Measurements from ENCODE around the gene MYO1E. TPM values are rescaled to one million over a fixed set of nuclear protein-coding genes. Genes with fewer than 3 reads are reported as not detected.

Gene MYO1E
- total RNA-seq, 1 donor from 2014 or later = 84.6 TPM

DNA sequence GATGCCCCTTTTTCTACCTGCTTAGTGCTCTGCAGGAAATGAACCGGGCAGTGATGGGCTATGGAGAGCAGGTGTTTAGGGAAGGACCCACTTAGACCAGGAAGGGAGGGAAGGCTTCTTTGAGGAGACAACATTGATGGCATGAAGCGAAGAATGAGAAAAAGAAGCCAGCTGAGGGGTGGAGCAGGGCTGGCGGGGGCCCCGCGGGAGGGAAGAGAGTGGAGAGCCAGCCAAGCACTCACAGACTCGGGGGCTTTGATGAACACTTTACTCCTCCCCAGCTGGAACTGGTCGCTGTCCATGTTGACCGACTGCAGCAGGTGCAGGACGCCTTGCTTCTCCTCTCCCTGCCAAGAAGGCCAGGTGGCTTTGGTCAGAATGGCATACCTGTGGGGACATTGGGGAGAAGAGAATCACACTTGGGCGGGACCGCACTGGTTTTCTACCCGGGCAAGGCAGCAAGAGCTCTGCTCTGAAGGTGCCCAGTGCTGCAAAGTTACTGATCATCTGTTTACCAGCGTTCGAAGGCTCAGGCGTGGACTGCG is 194.4 kb downstream of the MYO1E start:
- Mint-ChIP-seq H3K9me3 (ENCODE audit: unreplicated experiment) (peaks cover 4% of the 10 kb centered on the region), H3K4me1 (ENCODE audit: unreplicated experiment) (peaks cover 14% of the 10 kb centered on the region), H3K4me3 (ENCODE audit: unreplicated experiment) (no peak overlapping the region), H3K27ac (ENCODE audit: unreplicated experiment) (no peak overlapping the region), H3K36me3 (ENCODE audit: unreplicated experiment) (peaks cover 45% of the 10 kb centered on the region), H3K27me3 (ENCODE audit: unreplicated experiment) (no peaks in the 10 kb centered on the region)
- TF ChIP-seq, protein P1, sequence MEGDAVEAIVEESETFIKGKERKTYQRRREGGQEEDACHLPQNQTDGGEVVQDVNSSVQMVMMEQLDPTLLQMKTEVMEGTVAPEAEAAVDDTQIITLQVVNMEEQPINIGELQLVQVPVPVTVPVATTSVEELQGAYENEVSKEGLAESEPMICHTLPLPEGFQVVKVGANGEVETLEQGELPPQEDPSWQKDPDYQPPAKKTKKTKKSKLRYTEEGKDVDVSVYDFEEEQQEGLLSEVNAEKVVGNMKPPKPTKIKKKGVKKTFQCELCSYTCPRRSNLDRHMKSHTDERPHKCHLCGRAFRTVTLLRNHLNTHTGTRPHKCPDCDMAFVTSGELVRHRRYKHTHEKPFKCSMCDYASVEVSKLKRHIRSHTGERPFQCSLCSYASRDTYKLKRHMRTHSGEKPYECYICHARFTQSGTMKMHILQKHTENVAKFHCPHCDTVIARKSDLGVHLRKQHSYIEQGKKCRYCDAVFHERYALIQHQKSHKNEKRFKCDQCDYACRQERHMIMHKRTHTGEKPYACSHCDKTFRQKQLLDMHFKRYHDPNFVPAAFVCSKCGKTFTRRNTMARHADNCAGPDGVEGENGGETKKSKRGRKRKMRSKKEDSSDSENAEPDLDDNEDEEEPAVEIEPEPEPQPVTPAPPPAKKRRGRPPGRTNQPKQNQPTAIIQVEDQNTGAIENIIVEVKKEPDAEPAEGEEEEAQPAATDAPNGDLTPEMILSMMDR (IDR thresholded peaks at IDR 0.05) = no peak
- no peak for DNase-seq (ENCODE audit: extremely low spot score, unreplicated experiment)

DNA sequence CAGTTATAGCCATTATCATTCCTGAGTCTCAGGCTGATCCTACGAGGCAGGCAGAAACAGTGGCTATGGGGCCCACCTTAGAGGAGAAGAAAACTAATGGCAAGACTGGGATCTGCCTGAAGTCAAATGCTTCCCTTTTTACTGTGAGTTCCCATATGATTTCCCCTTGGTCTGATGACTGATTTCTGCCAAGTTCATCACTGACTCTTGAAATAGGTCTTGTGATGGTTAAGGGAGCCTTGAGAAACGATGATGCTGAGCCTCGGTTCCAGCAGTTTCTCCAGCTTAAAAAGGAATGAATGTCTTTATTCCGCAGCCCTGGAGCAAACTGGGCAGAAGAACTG is 195.4 kb downstream of the MYO1E start:
- Mint-ChIP-seq H3K4me3 (ENCODE audit: unreplicated experiment) (no peak overlapping the region), H3K4me1 (ENCODE audit: unreplicated experiment) (peaks cover 14% of the 10 kb centered on the region), H3K9me3 (ENCODE audit: unreplicated experiment) (peaks cover 4% of the 10 kb centered on the region), H3K27me3 (ENCODE audit: unreplicated experiment) (no peaks in the 10 kb centered on the region), H3K36me3 (ENCODE audit: unreplicated experiment) (peaks cover 42% of the 10 kb centered on the region), H3K27ac (ENCODE audit: unreplicated experiment) (no peak overlapping the region)
- no peak for DNase-seq (ENCODE audit: extremely low spot score, unreplicated experiment)
- TF ChIP-seq, protein P1 (IDR thresholded peaks at IDR 0.05) = no peak

DNA sequence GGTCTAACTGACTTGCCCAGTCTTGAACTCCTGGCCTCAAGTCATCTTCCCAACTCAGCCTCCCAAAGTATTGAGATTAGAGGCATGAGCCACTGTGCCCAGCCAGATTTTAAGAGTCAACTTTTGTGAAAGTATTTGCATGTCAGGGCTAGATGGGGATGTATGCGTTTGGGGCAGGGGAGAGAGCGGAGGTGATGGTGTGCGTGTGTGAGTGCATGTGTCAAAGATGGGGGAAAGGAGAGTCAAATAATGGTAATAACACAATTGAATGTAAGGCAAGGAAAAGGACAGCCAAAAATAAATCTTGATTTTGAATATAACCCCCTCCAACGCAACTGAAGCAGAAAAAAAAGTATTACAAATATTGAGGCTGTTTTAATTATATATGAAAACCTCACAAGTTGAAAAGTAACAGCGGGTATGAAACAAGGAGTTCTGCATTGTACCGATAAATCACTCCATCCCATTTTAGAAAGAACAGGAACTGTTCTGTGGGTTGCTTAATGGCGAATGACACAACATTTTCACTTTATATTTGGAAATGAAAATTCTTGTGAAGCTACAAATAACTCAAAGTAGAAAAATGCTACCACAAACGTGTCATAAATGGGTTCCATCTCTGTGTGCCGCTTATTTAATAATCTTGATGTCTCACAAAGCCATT is 195.9 kb downstream of the MYO1E start:
- Mint-ChIP-seq H3K4me1 (ENCODE audit: unreplicated experiment) (peaks cover 14% of the 10 kb centered on the region), H3K27ac (ENCODE audit: unreplicated experiment) (no peak overlapping the region), H3K4me3 (ENCODE audit: unreplicated experiment) (no peak overlapping the region), H3K36me3 (ENCODE audit: unreplicated experiment) (peaks cover 39% of the 10 kb centered on the region), H3K27me3 (ENCODE audit: unreplicated experiment) (no peaks in the 10 kb centered on the region), H3K9me3 (ENCODE audit: unreplicated experiment) (peaks cover 4% of the 10 kb centered on the region)
- DNase-seq (ENCODE audit: extremely low spot score, unreplicated experiment) = no peak
- TF ChIP-seq, protein P1 (IDR thresholded peaks at IDR 0.05) = no peak

DNA sequence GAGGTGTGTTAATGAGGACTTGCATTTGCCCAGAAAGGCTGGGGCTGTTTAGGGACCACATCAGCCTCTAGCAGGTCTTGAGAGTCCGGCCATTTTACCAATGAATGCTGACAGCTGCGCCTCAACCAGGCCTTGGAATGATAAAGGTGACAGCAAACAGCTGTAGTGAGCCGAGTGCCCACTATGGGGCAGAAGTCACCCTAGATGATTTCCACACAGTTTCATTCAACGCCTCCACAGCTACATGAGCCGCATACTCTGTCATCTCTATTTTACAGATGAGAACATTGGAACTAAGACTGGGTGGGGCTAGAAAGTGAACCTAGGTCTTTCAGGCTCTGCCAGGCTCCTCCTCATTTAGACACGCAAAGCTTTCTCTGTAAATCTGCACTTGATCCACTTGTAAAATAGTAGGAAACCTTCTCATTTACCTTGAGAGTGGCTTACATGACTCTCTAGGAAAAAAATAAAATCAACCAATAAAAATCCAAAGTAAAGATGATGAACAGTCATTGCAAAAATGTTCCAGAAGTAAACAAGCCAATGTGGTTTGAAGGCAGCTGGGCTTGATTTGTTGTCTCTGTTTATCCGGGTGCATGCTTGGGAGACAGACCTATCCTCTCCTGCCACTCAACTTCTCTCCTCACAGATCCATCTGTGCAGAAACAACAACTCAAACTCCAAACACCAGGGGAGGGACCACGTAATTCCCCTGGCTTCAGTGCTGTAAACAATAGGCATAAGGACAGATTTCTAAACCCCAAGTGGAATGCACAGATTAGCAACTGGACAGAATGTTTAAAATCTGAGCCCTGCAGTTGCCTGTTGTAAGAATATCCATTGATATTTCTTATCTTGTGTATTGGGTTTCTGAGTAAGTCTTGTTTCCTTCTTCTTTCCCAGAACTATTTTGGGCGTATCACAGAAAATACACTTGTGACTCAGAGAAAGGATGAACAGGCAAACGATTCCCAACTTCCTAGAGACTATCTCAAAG is 197.5 kb downstream of the MYO1E start:
- Mint-ChIP-seq H3K27ac (ENCODE audit: unreplicated experiment) (peak overlapping the region; percentile 73), H3K4me3 (ENCODE audit: unreplicated experiment) (no peak overlapping the region), H3K4me1 (ENCODE audit: unreplicated experiment) (peaks cover 18% of the 10 kb centered on the region), H3K36me3 (ENCODE audit: unreplicated experiment) (peaks cover 34% of the 10 kb centered on the region), H3K9me3 (ENCODE audit: unreplicated experiment) (no peaks in the 10 kb centered on the region), H3K27me3 (ENCODE audit: unreplicated experiment) (no peaks in the 10 kb centered on the region)
- TF ChIP-seq, protein P1 (IDR thresholded peaks at IDR 0.05) = peak; percentile 74
- no peak for DNase-seq (ENCODE audit: extremely low spot score, unreplicated experiment)
